ENCODE results near the gene TMEM181. TPM values are rescaled to one million over a fixed set of nuclear protein-coding genes. Genes with fewer than 3 reads are reported as not detected.

Gene TMEM181
- polyA plus RNA-seq, 1 experiment: 20.6 TPM

DNA sequence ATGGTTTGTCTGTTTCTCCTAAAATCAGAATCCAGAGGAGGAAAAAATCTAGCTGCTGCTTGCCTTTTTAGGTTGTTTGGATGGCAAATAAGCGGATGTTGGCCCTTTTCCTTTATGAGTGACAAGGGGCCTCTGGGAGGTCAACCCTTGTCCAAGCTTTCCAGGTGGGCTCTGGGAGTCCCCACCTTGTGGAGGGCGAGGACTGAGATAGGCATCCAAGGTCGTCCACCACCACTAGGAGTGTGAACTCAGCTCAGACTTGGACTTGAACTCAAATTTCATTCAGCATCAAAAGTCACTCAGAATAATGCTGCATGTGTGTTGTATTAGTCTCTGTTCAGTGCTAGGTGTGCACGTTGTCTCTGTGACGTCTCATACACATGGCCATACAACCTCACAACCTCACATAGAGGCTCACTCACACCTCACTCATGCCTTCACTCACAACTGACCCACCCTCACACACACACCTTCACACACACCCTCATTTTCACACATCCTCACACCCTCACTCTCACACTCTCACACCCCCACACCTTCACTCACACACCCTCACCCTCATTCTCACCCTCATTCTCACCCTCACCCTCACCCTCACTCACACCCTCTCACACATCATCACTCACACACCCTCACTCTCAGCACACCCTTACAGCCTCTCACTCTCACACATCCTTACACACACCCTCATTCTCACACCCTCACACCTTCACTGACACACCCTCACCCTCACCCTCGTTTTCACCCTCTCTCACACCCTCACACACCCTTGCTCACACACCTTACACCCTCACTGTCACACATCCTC, 66.7 kb downstream of the TMEM181 start:
- no peaks in the 10 kb centered on the region for H3K27me3 ChIP-seq (ENCODE audit: control insufficient read depth, insufficient read depth, low read length)
- ChIA-PET POLR2A (no interaction called here), CTCF (interaction anchor here (1.0 kb wide), 1 partner anchor 424 kb away, joined by 3 read pairs; no protein-coding TSS in a partner anchor)
- no peak for DNase-seq (ENCODE audit: low read depth)
- peaks cover 32% of the 10 kb centered on the region for H3K36me3 ChIP-seq (ENCODE audit: control insufficient read depth, insufficient read depth, low read length)
- TF ChIP-seq, protein P1, sequence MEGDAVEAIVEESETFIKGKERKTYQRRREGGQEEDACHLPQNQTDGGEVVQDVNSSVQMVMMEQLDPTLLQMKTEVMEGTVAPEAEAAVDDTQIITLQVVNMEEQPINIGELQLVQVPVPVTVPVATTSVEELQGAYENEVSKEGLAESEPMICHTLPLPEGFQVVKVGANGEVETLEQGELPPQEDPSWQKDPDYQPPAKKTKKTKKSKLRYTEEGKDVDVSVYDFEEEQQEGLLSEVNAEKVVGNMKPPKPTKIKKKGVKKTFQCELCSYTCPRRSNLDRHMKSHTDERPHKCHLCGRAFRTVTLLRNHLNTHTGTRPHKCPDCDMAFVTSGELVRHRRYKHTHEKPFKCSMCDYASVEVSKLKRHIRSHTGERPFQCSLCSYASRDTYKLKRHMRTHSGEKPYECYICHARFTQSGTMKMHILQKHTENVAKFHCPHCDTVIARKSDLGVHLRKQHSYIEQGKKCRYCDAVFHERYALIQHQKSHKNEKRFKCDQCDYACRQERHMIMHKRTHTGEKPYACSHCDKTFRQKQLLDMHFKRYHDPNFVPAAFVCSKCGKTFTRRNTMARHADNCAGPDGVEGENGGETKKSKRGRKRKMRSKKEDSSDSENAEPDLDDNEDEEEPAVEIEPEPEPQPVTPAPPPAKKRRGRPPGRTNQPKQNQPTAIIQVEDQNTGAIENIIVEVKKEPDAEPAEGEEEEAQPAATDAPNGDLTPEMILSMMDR (IDR thresholded peaks at IDR 0.05; ENCODE audit: insufficient read depth, low read depth, low read length): no peak
- no peak overlapping the region for H3K4me3 ChIP-seq (ENCODE audit: low read depth, low read length)

DNA sequence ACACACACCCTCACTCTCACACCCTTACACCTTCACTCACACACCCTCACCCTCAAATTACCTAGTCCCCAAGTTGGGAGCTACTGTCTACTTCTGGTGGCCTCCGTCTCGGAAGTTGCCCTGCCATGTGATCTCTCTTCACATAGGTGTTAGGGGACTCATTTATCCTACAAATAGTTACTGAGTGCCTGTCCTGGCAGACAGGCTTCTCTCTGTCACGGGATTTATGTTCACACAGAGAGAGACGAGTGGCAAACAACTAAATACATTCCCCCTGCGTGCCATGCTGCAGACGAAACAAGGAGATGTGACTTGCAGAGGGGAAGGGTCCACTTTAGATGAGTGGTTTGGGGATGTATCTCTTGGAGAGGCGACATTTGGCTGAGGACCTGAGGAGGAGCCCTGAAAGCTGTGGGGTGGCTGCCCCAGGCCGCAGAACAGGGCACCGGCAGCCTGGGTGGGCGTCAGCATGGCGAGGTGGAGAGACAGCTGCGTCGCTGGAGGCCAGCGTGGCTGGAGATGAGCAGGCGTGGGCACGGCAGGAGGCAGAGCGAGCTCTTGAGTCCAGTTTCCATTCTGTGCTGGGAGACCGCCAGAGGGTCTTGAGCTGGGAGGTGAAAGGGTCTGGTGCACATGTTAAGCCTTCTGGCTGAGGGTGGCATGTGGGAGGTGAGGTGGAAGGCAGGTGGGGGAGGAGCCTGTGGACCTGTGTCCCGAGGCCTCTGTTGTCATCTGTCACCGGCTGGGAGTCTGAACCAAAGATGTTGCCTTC, 67.5 kb downstream of the TMEM181 start:
- ChIA-PET CTCF (interaction anchor here (1.3 to 1.4 kb wide), 2 partner anchors 22 to 64 kb away, joined by 3 to 5 read pairs; no protein-coding TSS in a partner anchor), POLR2A (no interaction called here)
- TF ChIP-seq, protein P1 (IDR thresholded peaks at IDR 0.05; ENCODE audit: insufficient read depth, low read depth, low read length): no peak
- peaks cover 28% of the 10 kb centered on the region for H3K36me3 ChIP-seq (ENCODE audit: control insufficient read depth, insufficient read depth, low read length)
- no peaks in the 10 kb centered on the region for H3K27me3 ChIP-seq (ENCODE audit: control insufficient read depth, insufficient read depth, low read length)
- H3K4me3 ChIP-seq (ENCODE audit: low read depth, low read length): no peak overlapping the region
- DNase-seq (ENCODE audit: low read depth): no peak

DNA sequence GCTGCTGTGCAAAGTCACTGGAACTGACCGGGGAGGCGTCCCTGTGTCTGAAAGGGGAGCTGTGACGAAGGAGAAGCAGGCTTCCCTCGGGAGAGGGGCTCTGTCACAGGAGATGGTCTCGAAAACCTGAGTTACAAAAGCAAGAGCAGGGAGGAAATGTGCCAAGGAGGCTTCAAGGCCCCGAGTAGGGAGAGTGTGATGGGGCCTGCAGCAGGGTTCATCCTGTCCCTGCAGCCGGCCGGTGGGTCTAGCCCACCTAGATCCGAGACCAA, 68.0 kb downstream of the TMEM181 start:
- Histone ChIP-seq H3K4me3 (ENCODE audit: low read depth, low read length) (no peak overlapping the region), H3K27me3 (ENCODE audit: control insufficient read depth, insufficient read depth, low read length) (no peaks in the 10 kb centered on the region), H3K36me3 (ENCODE audit: control insufficient read depth, insufficient read depth, low read length) (peaks cover 28% of the 10 kb centered on the region)
- ChIA-PET CTCF (interaction anchor here (1.3 to 1.4 kb wide), 2 partner anchors 23 to 63 kb away, joined by 3 to 5 read pairs; no protein-coding TSS in a partner anchor), POLR2A (no interaction called here)
- no peak for DNase-seq (ENCODE audit: low read depth)
- TF ChIP-seq, protein P1 (IDR thresholded peaks at IDR 0.05; ENCODE audit: insufficient read depth, low read depth, low read length): no peak

- H3K4me3 ChIP-seq (ENCODE audit: low read depth, low read length): no peak overlapping the region
- TF ChIP-seq, protein P1 (IDR thresholded peaks at IDR 0.05; ENCODE audit: insufficient read depth, low read depth, low read length): no peak
- H3K36me3 ChIP-seq (ENCODE audit: control insufficient read depth, insufficient read depth, low read length): peaks cover 31% of the 10 kb centered on the region
- H3K27me3 ChIP-seq (ENCODE audit: control insufficient read depth, insufficient read depth, low read length): no peaks in the 10 kb centered on the region
- no peak for DNase-seq (ENCODE audit: low read depth)
- POLR2A ChIA-PET: no interaction called here
- CTCF ChIA-PET: interaction anchor here (1.3 to 1.4 kb wide), 2 partner anchors 24 to 63 kb away, joined by 3 to 5 read pairs; no protein-coding TSS in a partner anchor
Measured at GRCh38 chr6:158628542-158628941, 68.7 kb downstream of the TMEM181 start.

All from BJ (cell line).